Ammon's horn (tissue), 1 donor: ENCODE measurements around the gene TP63.

Experiments
- DNase-seq: peaks from one replicate; pipeline ENCODE4 v3.0.0-alpha.2; 2016; ENCODE audit warnings: low spot score

Gene TP63

GRCh38 chr3:189684317-189684716 is 53.1 kb downstream of the TP63 start:
- DNase-seq: no peak

DNA sequence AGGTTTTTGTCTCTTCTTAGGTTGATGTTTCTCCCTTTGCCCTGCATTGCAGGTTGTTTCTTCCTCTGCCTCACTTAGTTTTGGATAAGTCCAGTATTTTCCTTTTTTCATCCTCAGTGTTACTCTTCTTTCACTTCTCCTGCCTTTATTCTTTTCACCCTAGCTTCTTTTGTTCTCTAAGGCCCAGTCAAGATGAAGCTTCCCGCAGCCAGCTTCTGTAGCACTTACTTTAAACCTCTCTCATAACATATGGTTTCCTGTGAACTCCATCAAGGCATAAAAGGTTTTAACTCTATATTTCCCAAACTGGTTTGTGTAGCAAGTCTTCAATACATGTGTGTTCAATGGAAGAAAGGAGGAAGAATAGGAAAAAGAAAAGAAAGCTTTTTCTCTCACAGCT is 54.1 kb downstream of the TP63 start:
- no peak for DNase-seq

DNA sequence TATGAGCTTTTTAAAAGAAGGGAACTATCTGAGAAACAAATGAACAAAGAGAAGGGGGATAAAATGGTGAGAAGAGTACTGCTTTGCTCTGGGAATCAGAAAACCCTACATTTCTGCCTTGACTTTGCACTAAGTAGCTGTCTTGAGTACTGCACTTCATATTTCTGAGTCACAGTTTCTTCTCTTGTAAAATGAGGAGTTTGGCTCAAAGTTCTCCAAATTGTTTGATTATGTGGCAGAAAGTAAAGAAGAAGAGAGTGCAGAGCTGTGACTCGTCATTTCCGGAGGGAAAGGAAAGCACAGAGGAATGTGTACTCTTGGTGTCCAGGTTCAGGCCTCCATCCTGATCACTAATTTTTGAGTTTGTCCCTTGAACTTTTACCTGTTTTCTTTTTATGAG is 54.7 kb downstream of the TP63 start:
- no peak for DNase-seq

DNA sequence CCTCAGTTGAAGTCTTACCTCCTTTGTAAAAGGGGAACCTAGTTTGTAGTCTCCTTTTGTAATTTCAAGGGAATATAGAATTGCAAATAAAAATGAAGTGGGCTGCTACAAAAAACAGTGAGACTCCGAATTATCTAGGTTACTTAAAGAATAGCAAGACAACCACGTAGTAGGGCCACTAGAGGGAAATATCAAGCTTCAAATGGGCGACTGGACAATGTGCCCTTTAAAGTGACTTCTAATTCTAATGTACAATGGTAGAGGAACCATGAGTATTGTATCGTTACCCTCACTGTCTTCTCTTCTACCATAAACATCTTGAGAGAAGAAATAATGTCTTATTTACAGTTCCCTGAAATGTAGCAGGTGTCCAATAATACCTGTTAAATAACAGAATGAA is 56.3 kb downstream of the TP63 start:
- DNase-seq: no peak

- DNase-seq: no peak
Measured at GRCh38 chr3:189688262-189688661, 57.1 kb downstream of the TP63 start.

- no peak for DNase-seq
Measured at GRCh38 chr3:189689625-189690024, 58.4 kb downstream of the TP63 start.

DNA sequence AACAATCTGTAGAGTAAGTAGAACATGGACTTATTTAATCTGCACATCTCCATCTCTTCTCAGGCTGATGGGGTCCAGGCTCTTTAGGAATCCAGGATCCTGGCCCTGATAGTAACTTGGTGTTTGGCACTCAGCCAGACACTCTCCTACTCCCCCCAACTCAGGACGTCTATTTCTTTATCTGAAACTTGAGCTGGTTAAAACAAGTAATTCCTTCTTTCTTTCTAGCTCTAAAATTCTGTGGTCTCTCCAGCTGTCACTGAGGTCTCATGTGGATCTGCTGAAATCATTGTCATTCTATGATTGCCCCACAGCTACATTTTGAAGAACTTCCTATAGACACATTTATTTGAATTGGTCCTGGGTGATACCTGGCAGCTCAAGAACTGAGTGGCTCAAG is 59.0 kb downstream of the TP63 start:
- DNase-seq: no peak

DNA sequence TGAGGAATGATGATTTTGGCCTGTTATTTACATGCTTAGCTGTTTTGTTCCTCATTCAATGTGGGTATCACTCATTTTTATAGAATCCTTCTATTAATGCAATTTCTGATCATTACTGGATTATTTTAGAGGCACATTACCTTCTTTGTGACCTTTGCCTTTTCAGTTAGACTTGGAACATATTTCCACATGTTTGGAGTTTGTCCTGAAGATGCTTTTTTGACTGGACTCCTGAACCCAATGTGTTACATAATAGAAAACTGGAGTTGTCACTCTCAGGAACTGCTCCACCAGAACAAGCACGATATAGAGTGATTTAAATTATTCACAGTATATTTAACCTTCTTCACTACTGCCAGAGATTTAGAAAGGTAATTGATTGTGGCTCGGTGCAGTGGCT is 59.5 kb downstream of the TP63 start:
- no peak for DNase-seq

DNA sequence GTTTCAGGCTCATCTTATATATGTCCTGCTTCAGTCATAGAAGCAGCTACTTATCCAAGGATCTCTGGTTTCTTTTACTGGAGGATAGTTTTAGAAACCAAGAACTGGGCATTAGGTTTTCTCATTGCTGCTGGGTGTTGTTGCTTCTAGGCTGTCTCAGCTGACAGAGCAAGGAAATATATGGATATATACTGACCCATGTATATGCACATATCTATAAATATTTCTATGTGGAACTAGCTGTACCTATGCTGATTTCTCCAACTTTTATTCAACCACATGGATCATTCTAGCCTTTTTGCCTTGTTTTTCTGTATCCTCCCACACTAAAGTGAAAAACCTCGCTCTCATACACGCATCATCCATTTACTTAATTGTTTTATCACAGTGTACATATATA is 64.2 kb downstream of the TP63 start:
- DNase-seq: no peak

DNA sequence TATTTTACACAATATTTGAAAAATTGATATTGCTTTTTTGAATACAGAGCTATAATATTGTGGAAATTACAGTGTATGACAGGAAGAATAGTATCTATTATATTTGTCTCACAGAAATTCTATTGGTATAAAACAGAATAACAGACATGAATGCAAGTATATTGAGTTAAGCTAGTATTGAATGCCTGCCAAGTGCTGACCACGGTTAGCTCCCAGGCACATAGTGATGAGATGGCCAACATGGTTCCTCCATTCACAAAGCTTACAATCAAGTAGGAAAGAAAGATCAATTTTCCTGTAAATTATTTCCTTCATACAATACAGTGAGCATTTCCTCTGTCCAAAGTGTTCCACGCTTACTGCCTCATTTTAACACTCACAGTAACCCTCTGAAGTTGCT is 67.6 kb downstream of the TP63 start:
- no peak for DNase-seq

- DNase-seq: no peak
Measured at GRCh38 chr3:189699885-189700284, 68.7 kb downstream of the TP63 start.

DNA sequence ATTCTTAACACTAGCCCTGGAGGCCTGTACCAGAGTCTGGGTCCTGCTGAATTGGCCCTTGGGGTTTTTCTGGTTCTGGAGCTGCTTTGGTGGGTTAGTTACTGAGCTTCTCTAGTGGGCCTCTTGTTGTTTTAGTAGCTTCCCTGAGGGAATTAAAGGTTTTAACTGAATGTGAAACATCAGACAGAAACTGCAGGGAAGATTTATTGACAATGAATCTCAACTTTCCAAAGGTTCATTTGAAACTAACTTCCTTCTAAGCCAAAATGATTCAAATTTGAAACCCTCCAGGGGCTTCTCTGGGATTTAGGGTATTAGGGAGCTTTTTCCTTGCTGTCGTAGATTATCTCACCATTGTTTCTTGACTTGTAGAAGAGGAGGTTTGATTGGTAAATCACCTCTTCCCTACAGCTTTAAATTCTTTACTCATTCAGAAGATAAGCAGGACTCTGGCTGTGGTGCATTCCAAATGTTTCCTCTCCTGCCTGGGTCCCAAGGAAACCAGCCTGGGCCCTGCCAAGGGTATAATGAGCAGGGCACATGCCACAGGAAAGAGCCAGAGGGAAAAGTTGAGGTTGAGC is 71.0 kb downstream of the TP63 start:
- no peak for DNase-seq

DNA sequence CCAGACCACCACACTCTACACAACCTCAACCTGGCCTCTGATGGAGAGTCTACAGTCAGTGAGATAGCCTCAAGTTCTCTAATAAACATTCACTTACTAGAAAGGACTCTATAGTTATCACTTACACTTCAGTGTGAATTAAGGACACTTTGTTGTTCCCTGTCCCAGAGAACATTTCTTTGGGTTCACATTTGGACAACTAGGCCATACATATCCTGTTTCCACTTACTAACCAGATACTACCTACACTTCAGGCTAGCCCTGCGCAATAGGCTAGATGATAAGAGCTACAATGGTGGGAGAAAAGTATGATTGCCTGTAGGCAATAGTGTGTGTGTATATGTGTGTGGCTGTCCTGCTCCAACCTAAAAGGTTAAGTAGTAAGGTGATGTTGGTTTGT is 72.7 kb downstream of the TP63 start:
- no peak for DNase-seq

- DNase-seq: no peak
Measured at GRCh38 chr3:189708375-189708774, 77.2 kb downstream of the TP63 start.

DNA sequence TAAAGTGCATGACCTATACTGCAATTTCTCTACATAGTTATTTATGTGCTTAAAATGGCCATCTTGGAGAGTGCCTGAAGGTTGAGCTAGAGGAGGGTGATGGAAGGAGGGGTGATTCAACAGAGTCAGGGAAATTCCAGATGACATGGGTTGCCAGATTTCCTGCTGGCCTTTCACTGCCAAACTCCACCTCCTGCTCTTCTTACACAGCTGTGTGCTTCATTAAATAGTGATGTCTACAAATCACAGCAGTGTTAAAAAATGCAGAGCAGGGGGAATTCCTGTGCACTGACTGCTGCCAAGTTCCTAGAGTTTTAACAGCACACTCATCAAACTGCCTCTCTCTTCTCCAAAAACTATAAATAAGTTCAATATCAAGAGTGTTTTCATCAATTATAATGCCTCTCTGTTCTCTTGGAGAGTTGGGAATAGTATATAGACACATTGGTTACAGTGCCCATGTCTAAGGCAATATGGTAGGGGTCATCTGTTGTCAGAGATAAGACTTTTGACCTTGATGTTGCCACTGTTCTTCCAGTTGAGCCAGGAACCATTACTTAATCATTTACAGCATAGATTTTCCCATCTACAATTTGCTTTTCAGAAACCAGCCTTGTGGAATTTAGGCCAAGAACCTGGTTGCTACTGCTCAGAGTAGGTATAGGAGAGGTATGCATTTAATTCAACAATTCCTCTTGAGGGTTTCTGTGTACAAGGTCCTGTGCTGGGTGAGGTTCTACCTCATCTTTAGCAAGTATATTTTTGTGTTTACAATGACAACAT is 79.6 kb downstream of the TP63 start:
- no peak for DNase-seq

- no peak for DNase-seq
Measured at GRCh38 chr3:189712906-189713483, 81.8 kb downstream of the TP63 start.

DNA sequence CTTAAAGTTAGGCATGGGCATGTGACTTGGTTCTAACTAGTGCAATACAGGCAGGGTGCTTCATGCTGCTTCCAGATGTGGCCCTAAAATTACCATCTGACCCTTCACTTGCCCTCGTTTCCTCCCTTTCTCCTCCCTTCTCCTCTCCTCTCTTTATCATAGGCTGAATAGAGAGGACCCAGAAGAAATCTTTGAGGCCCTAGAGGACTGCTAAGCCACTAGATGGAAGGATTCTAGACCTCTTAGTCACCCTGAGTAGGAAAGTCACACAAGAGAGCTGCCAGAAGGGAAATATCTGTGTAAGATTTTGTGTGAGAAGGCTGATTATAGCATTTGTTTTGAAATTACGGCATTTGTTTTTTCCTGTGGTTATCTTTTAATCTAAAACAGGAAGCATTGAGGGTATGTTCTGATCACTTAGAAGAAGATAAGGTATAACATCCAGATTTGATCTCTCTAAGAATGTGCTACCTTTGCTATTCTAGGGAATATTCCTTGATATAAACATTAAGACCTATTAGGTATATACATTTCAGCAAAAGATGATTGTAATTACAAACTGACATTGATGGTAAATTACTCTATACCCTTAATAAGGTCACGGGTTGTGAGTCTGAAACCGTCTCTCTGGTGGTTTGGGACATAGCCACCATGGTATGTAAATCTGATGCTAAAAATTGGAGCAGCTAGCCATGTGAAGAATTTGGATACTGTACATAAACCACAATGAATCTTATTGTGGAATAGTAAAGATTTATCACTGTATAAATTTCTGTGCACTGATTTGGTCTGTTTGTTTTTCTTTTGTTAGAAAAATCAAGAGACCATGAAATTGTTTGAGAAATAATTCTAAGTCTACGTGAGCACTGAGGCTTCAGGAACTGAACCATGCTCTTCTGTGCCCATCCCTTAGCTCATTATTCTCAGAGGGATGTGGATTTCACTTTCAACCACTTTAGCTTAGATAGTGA is 84.1 kb downstream of the TP63 start:
- no peak for DNase-seq

- DNase-seq: no peak
Measured at GRCh38 chr3:189718215-189718614, 87.0 kb downstream of the TP63 start.

DNA sequence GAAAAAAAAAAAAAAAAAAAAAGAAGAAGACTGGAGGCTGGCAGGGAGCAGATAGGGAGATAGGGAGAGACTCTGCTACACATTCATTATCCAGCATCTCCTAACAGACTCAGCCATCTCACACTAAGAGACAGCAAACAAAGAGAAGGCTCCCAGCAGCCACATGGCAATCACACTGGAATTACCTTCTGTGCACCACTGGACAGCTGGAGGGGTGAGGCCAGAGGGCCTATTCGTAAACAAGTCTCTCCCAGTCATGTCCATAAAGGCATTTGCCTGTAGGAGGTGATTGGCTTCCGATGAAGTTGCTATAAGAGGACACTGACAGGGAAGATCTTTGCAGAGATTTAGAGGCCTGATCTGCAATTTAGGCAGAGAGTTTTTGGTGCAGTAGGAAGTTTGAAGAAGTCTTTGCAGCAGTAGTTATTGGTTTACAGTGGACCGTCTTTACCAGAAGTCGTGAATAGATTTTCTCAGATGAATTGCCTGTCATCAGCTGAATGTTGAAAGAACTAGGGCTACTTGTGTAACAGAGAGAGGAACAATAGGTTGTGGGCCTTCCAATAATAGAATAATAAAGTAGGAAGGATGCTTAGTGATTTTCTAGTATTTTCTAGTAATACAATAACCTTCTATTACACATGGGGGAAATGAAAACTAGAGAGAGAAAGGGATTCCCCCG is 89.7 kb downstream of the TP63 start:
- DNase-seq: no peak

DNA sequence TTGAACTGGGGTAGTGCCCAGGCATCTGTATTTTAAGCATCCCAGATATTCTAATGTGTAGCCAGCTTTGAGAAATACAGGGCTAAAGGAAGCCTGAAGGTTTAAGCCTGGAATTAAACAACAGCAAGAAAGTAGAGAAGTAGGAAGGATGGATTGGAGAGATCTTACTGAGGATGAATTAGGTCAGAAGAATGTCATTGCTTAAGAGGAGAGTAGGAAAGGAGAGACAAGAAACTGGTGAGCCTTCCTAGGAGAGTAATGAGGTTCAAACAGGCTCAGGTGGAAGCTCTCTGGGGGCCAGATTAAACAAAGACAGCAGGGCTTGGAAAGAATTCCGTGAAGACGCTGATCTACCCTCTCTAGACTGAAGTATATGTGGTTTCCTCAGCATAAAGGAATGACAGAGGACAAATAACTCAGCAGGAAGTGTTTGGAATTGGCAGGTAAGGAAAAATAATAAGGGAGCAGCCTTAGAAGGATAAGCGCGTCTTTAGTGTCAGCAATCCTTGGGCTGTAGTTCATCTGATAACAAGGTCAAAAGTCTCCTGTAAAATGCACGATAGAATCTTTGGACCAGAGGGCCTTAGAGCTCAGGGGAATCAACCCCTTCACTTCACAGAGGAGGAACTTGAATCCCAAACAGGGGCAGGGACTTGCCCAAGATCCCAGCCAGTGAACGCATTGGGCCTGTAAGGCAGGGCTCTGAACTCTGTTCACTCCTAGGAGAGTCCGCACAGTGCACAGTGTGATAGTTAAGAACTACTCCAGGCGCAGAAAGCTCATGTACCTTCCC is 90.9 kb downstream of the TP63 start:
- DNase-seq: no peak

DNA sequence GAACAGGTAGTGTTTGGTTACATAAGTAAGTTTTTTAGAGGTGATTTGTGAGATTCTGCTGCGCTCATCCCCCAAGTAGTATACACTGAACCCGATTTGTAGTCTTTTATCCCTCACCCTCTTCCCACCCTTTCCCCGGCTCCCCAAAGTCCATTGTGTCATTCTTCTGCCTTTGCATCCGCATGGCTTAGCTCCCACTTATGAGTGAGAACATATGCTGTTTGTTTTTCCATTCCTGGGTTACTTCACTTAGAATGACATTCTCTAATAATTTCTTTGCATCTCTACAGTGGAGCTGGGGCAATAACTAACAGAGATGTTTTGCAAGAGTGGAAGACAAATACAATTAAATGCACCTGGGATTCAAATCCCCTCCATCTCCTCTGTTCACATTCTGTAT is 93.2 kb downstream of the TP63 start:
- DNase-seq: no peak
